T-helper 17 cell (primary cell): ENCODE results near the gene IL4I1. TPM values are rescaled to one million over a fixed set of nuclear protein-coding genes. Genes with fewer than 3 reads are reported as not detected.

Experiments
- ATAC-seq: fragments of 150-1000 bp; cut with Tn5 transposase; 2 replicates; pipeline ENCODE4 v1.10.0; 2021; ENCODE audit warnings: mild to moderate bottlenecking, moderate library complexity
- DNase-seq, 3 donors: peaks; one replicate each; pipeline versions ENCODE4 v3.0.0 to v3.0.0-alpha.2; 2020 to 2021
- H3K9me3 ChIP-seq: one replicate; pipeline ENCODE4 v1.7.0; 2013; ENCODE audit warnings: low read length, mild to moderate bottlenecking; ENCODE audit not compliant: control insufficient read depth, poor library complexity, severe bottlenecking
- H3K27ac Mint-ChIP-seq: one replicate; pipeline ENCODE4 v1.8.0; 2022; ENCODE audit warnings: mild to moderate bottlenecking, moderate library complexity, mixed read lengths
- H3K27me3 Mint-ChIP-seq: one replicate; pipeline ENCODE4 v1.8.0; 2022; ENCODE audit warnings: mixed read lengths
- H3K36me3 Mint-ChIP-seq: one replicate; pipeline ENCODE4 v1.8.0; 2022; ENCODE audit warnings: low read depth, mixed read lengths
- H3K4me1 Mint-ChIP-seq: one replicate; pipeline ENCODE4 v1.8.0; 2022; ENCODE audit warnings: mild to moderate bottlenecking, mixed read lengths
- H3K4me3 Mint-ChIP-seq: one replicate; pipeline ENCODE4 v1.8.0; 2022; ENCODE audit warnings: mild to moderate bottlenecking, moderate library complexity, mixed read lengths
- total RNA-seq, 4 donors: library from RNA in 2 of 4; stranded (reverse) in 2 of 4; gene quantifications; one replicate each; pipeline ENCODE4 v1.2.3 and lab custom pipeline; 2022 to 2026

The IL4I1 gene
- total RNA-seq, 2 donors from 2014 or later = 47.8 to 107 TPM

DNA sequence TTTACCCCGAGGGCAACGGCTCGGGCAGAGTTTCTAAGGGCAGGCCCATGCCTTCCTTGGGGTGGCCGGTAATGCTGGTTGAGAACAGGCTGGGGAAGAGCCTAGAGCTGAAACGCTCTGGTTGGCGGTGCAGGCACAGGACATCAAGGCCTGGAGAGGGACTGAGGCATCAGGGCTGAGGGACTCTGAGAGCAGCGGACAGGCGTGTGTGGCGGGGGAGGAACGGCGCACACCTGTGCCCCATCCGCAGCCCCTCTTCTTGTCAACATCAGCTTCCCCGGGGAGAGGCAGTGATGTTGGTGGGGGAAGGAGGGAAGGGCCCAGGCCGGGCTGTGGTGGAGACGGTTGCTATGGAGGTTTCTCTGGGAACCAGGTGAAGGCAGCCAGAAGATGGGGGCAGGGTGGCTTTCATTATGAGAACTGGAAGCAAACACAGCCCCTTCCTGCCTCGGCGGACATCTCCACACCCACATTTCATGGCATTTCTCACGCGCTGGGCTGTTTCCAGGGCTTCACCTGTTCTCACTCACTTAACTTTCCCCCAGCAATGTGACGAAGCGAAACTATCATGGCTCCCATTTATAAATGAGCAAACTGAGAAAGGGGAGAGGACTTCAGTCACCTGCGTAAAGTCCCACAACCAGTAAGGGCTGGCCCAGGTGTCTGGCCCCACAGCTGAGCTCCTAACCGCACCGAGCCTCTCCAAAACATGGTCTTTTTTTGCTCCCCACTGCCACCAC lies 24.1 kb upstream of the IL4I1 start:
- peaks cover 30% of the 10 kb centered on the region for H3K4me1 Mint-ChIP-seq
- no peak for DNase-seq
- no peaks in the 10 kb centered on the region for H3K9me3 ChIP-seq
- H3K4me3 Mint-ChIP-seq = peak overlapping the region; percentile 64
- H3K27me3 Mint-ChIP-seq = no peaks in the 10 kb centered on the region
- ATAC-seq = peak; percentile 64
- H3K36me3 Mint-ChIP-seq = no peaks in the 10 kb centered on the region
- peak overlapping the region; percentile 90 for H3K27ac Mint-ChIP-seq

- H3K36me3 Mint-ChIP-seq = peaks cover 4% of the 10 kb centered on the region
Observed at GRCh38 chr19:49918089-49918488, 21.4 kb upstream of the IL4I1 start.

DNA sequence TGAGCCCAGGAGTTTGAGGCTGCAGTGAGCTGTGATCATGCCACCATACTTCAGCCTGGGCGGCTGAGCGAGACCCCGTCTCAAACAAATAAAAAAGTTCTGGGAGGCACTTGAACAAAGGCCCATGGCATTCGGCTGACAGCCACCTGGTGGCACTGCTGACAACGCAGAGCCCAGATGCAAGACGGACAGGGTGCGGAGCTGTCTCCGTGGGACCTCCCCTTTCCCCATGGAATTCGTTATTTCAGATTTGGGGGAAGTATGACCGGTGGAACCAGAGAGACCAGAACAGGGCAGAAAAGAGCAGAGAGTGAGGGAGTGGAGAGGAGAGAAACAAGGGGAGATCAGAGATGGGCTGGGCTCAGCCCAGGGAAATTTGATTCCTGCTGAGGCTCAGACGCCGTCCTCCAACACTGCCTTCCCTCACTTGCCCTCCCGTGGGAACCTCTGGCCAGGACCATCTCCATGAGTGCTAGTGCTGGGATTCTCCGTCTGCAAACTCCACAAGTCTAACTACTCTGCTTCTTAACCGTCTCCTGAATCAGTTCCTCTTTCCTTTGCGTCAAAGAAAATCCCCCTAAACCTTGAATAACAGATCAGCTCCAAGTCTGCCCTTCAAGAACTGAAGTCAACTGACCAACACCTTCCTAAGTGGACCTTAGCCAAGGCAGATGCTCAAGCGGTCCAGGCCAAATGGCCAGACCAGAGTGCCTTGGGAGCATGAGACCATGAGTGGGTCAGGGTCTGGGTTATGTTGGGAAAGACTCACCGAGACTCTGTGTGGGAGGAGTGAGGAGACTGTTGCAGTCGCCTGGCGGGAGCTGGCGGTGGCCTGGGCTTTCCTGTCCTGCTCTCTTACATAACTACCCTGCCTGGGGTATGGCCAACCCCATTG lies 20.4 kb upstream of the IL4I1 start:
- H3K4me1 Mint-ChIP-seq = peaks cover 39% of the 10 kb centered on the region

More at GRCh38 chr19:49918089-49918488, 21.4 kb upstream of the IL4I1 start:
- no peak for ATAC-seq
- Mint-ChIP-seq H3K4me3 (no peak overlapping the region), H3K4me1 (peaks cover 38% of the 10 kb centered on the region), H3K27ac (peak overlapping the region; percentile 78), H3K27me3 (no peaks in the 10 kb centered on the region)
- DNase-seq = no peak
- H3K9me3 ChIP-seq = no peaks in the 10 kb centered on the region

GRCh38 chr19:49915271-49915670 lies 18.6 kb upstream of the IL4I1 start:
- Mint-ChIP-seq H3K4me3 (no peak overlapping the region), H3K27ac (peak overlapping the region; percentile 84), H3K27me3 (no peaks in the 10 kb centered on the region), H3K4me1 (peaks cover 40% of the 10 kb centered on the region), H3K36me3 (peaks cover 6% of the 10 kb centered on the region)
- no peak for ATAC-seq
- no peak for DNase-seq
- no peaks in the 10 kb centered on the region for H3K9me3 ChIP-seq

More for the DNA sequence above, 20.4 kb upstream of the IL4I1 start:
- Mint-ChIP-seq H3K27ac (peak overlapping the region; percentile 67), H3K4me3 (no peak overlapping the region), H3K36me3 (peaks cover 6% of the 10 kb centered on the region), H3K27me3 (no peaks in the 10 kb centered on the region)
- no peaks in the 10 kb centered on the region for H3K9me3 ChIP-seq
- ATAC-seq = no peak
- DNase-seq = no peak

DNA sequence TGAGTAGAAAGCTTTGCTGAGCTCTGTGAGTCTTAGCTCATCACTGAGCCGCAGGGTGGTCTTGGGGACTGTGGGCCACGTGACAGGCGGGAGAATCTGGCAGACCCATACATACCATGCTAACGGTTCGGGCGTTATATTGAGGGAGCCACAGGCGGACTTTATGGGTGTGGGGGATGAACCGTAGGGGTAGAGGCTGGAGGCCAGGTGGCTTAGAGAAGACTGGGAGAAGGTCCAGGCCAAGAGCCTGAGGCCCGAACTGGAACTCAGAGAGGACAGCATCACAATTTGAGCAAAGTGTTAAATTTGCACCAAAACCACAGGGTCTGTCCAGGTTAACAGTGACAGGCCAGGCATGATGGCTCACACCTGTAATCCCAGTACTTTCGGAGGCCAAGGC lies 17.0 kb upstream of the IL4I1 start:
- Mint-ChIP-seq H3K27ac (peak overlapping the region; percentile 97), H3K36me3 (peaks cover 6% of the 10 kb centered on the region), H3K27me3 (no peaks in the 10 kb centered on the region), H3K4me1 (peaks cover 35% of the 10 kb centered on the region), H3K4me3 (no peak overlapping the region)
- ATAC-seq (no peak), DNase-seq (no peak)
- no peaks in the 10 kb centered on the region for H3K9me3 ChIP-seq

DNA sequence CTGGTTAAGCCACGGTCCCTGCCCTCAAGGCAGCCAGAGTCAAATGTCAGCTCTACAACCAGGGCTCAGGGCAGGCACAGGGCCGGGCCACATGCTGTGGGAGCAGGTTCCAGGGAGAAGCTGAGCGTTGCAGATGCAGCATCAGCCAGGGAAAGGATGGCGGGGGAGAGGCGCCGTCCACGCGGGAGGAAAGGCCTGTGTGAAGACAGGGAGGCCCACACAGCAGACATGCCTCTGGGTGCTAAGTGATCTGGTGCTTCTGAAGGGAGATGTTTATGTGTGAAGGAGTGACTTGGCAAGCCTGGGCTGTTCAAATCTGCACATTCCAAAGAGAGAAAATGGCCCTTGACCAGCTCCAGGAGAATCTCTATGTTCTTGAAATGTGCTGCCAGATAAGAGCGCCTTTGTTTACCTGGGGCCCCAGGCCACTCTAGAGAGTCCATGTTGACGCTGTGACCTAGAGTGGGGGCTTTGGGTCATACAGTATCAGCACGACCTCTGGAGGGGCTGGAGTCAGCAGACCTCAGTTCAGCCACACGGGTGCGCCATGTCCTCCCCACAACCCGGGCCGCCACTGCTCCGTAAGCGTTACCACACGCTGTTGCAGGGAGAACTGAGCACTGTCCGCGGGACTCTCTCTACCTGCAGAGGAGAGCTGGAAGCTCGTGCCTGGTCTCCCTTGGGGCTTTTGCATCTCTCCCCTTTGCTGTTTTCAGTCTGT lies 16.4 kb upstream of the IL4I1 start:
- no peak overlapping the region for H3K4me3 Mint-ChIP-seq
- peaks cover 6% of the 10 kb centered on the region for H3K36me3 Mint-ChIP-seq
- no peaks in the 10 kb centered on the region for H3K9me3 ChIP-seq
- peaks cover 36% of the 10 kb centered on the region for H3K4me1 Mint-ChIP-seq
- peak overlapping the region; percentile 97 for H3K27ac Mint-ChIP-seq
- no peak for DNase-seq
- no peak for ATAC-seq
- no peaks in the 10 kb centered on the region for H3K27me3 Mint-ChIP-seq

GRCh38 chr19:49911381-49912145 lies 14.9 kb upstream of the IL4I1 start:
- peak overlapping the region; percentile 97 for H3K27ac Mint-ChIP-seq
- peak overlapping the region; percentile 78 for H3K4me3 Mint-ChIP-seq
- no peaks in the 10 kb centered on the region for H3K9me3 ChIP-seq
- H3K36me3 Mint-ChIP-seq = peaks cover 6% of the 10 kb centered on the region
- H3K27me3 Mint-ChIP-seq = no peaks in the 10 kb centered on the region
- peaks cover 40% of the 10 kb centered on the region for H3K4me1 Mint-ChIP-seq
- no peak for DNase-seq
- ATAC-seq = peak; percentile 80

DNA sequence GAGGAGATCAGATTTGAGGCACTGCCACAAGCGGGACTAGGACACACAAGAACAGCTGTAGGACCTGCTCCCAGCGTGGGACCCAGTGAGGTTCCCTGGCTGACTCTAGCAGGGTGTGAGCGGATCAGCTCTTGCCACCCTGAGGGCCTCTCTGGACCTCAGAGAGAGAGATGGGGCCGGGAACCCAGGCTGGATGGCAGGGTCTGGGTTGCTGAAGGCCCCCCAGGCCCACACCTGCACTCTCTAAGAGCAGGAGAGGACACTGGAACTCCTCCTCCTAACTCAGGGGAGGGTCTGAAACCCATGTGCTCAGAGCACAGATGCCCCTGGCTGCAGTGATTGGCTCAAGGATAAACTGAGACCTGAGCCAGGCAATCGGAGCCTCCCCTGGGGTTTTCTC lies 13.5 kb upstream of the IL4I1 start:
- H3K4me3 Mint-ChIP-seq = no peak overlapping the region
- ATAC-seq (no peak), DNase-seq (no peak)
- no peaks in the 10 kb centered on the region for H3K27me3 Mint-ChIP-seq
- H3K9me3 ChIP-seq = no peaks in the 10 kb centered on the region
- H3K4me1 Mint-ChIP-seq = peaks cover 39% of the 10 kb centered on the region
- H3K36me3 Mint-ChIP-seq = peaks cover 2% of the 10 kb centered on the region
- no peak overlapping the region for H3K27ac Mint-ChIP-seq

DNA sequence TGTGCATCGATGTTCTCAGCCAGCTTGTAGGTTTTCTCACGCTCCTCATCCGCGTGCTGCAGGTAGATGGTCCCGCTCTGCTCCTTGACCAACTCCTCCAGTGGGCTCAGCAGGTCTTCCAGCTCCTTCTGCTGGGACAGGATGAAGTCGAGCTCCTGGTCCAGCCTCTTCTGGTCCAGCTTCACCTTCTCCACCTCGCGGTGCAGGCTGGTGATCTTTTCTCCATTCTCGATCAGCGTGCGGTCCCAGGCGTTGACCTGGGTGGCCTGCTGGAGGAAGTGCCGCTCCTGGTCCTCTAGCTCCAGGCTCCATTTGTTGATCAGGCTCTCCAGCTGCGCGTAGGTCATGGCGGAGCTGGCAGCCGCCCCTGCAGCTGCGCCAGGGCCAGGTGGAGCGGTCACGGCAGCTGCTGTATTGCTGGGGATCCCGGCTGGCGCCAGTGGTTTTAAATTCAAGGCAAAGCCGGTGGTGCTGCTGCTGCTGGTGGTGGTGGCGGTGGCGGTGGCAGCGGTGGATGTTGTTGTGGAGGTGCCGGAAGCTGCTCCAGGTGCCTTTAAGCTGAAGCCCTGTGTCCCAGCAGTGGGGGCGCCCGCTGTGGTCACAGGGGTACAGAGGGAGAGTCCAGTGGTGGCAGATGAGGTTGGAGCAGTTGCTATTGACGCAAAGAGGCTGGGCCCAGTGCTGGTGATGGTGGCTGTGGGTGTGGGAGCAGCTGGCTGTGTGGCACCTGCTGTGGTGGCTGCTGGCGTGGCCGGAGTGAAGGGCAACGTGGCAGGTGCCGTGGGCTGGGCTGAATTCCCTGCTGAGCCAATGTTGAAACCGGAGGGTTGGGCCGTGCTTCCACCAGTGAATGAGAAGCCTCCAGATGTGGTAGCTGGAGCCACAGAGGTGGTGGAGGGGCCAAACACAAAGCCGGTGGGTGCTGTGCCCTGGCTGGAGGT lies 12.1 kb upstream of the IL4I1 start:
- Mint-ChIP-seq H3K4me1 (peaks cover 35% of the 10 kb centered on the region), H3K4me3 (no peak overlapping the region), H3K36me3 (peaks cover 2% of the 10 kb centered on the region), H3K27ac (peak overlapping the region; percentile 57), H3K27me3 (no peaks in the 10 kb centered on the region)
- DNase-seq (no peak), ATAC-seq (no peak)
- no peaks in the 10 kb centered on the region for H3K9me3 ChIP-seq

GRCh38 chr19:49907745-49908446 lies 11.2 kb upstream of the IL4I1 start:
- H3K36me3 Mint-ChIP-seq = peaks cover 2% of the 10 kb centered on the region
- ATAC-seq = no peak
- no peak for DNase-seq
- no peak overlapping the region for H3K4me3 Mint-ChIP-seq
- H3K27ac Mint-ChIP-seq = no peak overlapping the region
- no peaks in the 10 kb centered on the region for H3K9me3 ChIP-seq
- H3K4me1 Mint-ChIP-seq = peaks cover 27% of the 10 kb centered on the region
- no peaks in the 10 kb centered on the region for H3K27me3 Mint-ChIP-seq

DNA sequence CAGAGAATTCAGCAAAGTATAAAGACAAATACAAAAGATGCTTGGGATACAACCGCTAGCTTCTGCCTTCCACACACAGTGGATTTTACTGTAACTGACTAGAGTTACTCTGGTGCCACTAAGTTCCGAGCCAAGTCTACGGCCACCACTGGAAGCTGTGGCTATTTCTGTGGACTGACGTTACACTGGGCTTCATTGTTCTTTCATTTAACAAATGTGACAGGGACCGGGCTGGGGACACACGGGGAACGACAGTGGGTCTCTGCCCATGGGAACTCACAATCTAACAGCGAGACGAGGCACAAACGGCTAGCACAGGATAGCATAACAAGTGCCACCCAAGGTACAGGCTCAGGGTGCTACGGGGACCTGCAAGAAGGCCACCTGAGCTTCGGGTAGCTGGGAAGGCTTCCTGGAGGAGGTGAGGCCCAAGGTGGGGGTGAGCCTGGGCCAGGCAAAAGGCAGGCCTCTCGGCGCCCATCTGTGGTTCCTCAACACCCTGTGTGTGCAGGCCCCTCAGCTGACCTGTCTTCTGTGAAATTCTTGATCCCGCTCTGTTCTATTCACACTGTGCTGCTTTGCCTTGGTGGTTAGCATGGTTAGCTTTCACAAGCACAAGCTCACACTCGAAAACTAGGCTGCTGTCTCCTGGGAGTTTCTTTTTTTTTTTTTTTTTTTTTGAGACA lies 10.3 kb upstream of the IL4I1 start:
- ATAC-seq (no peak), DNase-seq (no peak)
- Mint-ChIP-seq H3K4me1 (peaks cover 24% of the 10 kb centered on the region), H3K27ac (peak overlapping the region; percentile 49), H3K4me3 (no peak overlapping the region), H3K36me3 (no peaks in the 10 kb centered on the region), H3K27me3 (no peaks in the 10 kb centered on the region)
- no peaks in the 10 kb centered on the region for H3K9me3 ChIP-seq
